Measurements from ENCODE around the gene NETO1. TPM values are rescaled to one million over a fixed set of nuclear protein-coding genes. Genes with fewer than 3 reads are reported as not detected.

NETO1 gene
- total and polyA plus RNA-seq, 5 donors: 0.57 to 1.9 (median 1.0) TPM

GRCh38 chr18:72819050-72819449, 48.7 kb downstream of the NETO1 start:
- no peak for ATAC-seq
- Histone ChIP-seq H3K4me3 (ENCODE audit: low read length) (no peak overlapping the region), H3K4me1 (ENCODE audit: control insufficient read depth, insufficient read depth, low read length) (no peaks in the 10 kb centered on the region), H3K9me3 (ENCODE audit: control insufficient read depth, low read length) (no peaks in the 10 kb centered on the region), H3K27me3 (ENCODE audit: control insufficient read depth, insufficient read depth) (no peaks in the 10 kb centered on the region), H3K27ac (ENCODE audit: low read length) (no peak overlapping the region)
- no peak for DNase-seq
- intact Hi-C loops (cut with DNase I): no loop called here

- DNase-seq: no peak
- WGBS: 82% methylated on average over 7 of the region's 7 CpGs
- Histone ChIP-seq H3K4me1 (ENCODE audit: control insufficient read depth, insufficient read depth, low read length) (no peaks in the 10 kb centered on the region), H3K27ac (ENCODE audit: low read length) (no peak overlapping the region), H3K9me3 (ENCODE audit: control insufficient read depth, low read length) (no peaks in the 10 kb centered on the region), H3K4me3 (ENCODE audit: low read length) (no peak overlapping the region), H3K27me3 (ENCODE audit: control insufficient read depth, insufficient read depth) (no peaks in the 10 kb centered on the region)
- no peak for ATAC-seq
- intact Hi-C loops (cut with DNase I): no loop called here
Observed at GRCh38 chr18:72811047-72811446, 56.7 kb downstream of the NETO1 start.

GRCh38 chr18:72808680-72809079, 59.1 kb downstream of the NETO1 start:
- Histone ChIP-seq H3K27ac (ENCODE audit: low read length) (no peak overlapping the region), H3K4me3 (ENCODE audit: low read length) (no peak overlapping the region), H3K27me3 (ENCODE audit: control insufficient read depth, insufficient read depth) (no peaks in the 10 kb centered on the region), H3K9me3 (ENCODE audit: control insufficient read depth, low read length) (no peaks in the 10 kb centered on the region), H3K4me1 (ENCODE audit: control insufficient read depth, insufficient read depth, low read length) (no peaks in the 10 kb centered on the region)
- intact Hi-C loops (cut with DNase I): no loop called here
- peak; percentile 17 to 69 (median 63) for DNase-seq
- WGBS: 56% methylated on average over 2 of the region's 2 CpGs
- peak; percentile 39 to 72 for ATAC-seq

DNA sequence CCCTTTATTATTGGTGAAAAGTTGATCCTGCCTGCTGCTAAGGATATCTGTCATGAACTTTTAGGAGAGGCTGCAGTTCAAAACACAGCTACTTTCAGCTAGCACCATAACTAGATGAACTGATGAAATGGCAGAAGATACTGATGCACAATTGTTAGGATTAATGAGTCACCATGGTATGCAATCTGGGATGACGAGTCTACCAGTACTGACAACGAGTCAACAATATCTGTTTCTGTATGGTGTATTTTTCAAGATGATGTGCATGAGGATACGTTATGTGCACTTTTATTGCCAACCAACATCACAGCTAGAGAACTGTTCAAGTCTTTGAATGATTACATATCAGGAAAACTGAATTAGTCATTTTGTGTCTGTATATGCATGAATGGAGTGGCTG, 68.7 kb downstream of the NETO1 start:
- H3K27ac ChIP-seq (ENCODE audit: low read length): no peak overlapping the region
- no peak overlapping the region for H3K4me3 ChIP-seq (ENCODE audit: low read length)
- H3K9me3 ChIP-seq (ENCODE audit: control insufficient read depth, low read length): no peaks in the 10 kb centered on the region
- intact Hi-C loops (cut with DNase I): no loop called here
- no peaks in the 10 kb centered on the region for H3K27me3 ChIP-seq (ENCODE audit: control insufficient read depth, insufficient read depth)
- ATAC-seq: no peak
- no peak for DNase-seq
- no peaks in the 10 kb centered on the region for H3K4me1 ChIP-seq (ENCODE audit: control insufficient read depth, insufficient read depth, low read length)
- WGBS: 77% methylated on average over 3 of the region's 3 CpGs

- no peak overlapping the region for H3K27ac ChIP-seq (ENCODE audit: low read length)
- 79% methylated on average over 9 of the region's 9 CpGs for WGBS
- no peaks in the 10 kb centered on the region for H3K9me3 ChIP-seq (ENCODE audit: control insufficient read depth, low read length)
- intact Hi-C loops (cut with DNase I): no loop called here
- H3K27me3 ChIP-seq (ENCODE audit: control insufficient read depth, insufficient read depth): no peaks in the 10 kb centered on the region
- DNase-seq: no peak
- no peak for ATAC-seq
- no peak overlapping the region for H3K4me3 ChIP-seq (ENCODE audit: low read length)
- H3K4me1 ChIP-seq (ENCODE audit: control insufficient read depth, insufficient read depth, low read length): no peaks in the 10 kb centered on the region
Observed at GRCh38 chr18:72783530-72783929, 84.3 kb downstream of the NETO1 start.

DNA sequence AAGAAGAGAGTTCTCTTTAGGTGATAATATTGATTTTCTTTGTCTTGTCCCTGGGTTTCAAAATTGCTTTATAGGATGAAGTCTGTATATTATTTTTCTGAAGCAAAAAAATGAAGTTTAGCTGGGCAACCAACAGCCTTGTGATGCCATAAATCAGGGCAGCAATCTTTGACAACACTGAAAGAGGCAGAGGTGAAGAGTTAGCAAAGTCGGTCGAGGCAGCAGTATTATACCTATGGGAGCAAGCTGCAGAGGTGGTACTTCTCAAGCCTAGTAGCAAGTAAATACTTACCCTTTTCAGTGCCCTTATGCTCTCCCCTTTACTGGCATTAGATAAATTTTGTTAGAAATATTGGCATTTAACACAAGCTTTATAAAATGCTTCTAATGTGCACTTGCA, 92.9 kb downstream of the NETO1 start:
- DNase-seq (no peak), ATAC-seq (no peak)
- Histone ChIP-seq H3K27ac (ENCODE audit: low read length) (no peak overlapping the region), H3K27me3 (ENCODE audit: control insufficient read depth, insufficient read depth) (no peaks in the 10 kb centered on the region), H3K4me3 (ENCODE audit: low read length) (no peak overlapping the region), H3K9me3 (ENCODE audit: control insufficient read depth, low read length) (no peaks in the 10 kb centered on the region), H3K4me1 (ENCODE audit: control insufficient read depth, insufficient read depth, low read length) (no peaks in the 10 kb centered on the region)
- intact Hi-C loops (cut with DNase I): no loop called here
- 88% methylated on average over 2 of the region's 2 CpGs for WGBS

DNA sequence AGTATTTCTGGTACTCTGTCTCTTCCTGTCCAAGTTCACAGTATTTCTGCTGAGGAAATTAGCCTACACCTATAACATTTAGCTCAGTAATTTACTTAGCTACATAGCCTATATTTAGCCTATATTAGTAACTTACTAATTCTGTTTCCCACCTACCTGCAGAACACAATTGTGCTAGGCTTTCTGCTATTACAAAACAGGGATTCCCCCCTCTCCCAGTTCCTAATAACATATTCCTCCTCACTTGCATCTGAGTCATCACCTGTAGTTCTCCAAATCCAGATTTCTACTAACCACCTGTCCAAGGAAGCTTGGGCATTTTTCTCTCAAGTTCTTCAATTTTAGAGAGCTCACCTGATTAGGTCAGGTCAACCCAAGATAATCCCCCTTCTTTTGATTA, 94.9 kb downstream of the NETO1 start:
- no peak for DNase-seq
- ATAC-seq: no peak
- intact Hi-C loops (cut with DNase I): no loop called here
- Histone ChIP-seq H3K4me3 (ENCODE audit: low read length) (no peak overlapping the region), H3K27ac (ENCODE audit: low read length) (no peak overlapping the region), H3K9me3 (ENCODE audit: control insufficient read depth, low read length) (no peaks in the 10 kb centered on the region), H3K4me1 (ENCODE audit: control insufficient read depth, insufficient read depth, low read length) (no peaks in the 10 kb centered on the region), H3K27me3 (ENCODE audit: control insufficient read depth, insufficient read depth) (no peaks in the 10 kb centered on the region)

DNA sequence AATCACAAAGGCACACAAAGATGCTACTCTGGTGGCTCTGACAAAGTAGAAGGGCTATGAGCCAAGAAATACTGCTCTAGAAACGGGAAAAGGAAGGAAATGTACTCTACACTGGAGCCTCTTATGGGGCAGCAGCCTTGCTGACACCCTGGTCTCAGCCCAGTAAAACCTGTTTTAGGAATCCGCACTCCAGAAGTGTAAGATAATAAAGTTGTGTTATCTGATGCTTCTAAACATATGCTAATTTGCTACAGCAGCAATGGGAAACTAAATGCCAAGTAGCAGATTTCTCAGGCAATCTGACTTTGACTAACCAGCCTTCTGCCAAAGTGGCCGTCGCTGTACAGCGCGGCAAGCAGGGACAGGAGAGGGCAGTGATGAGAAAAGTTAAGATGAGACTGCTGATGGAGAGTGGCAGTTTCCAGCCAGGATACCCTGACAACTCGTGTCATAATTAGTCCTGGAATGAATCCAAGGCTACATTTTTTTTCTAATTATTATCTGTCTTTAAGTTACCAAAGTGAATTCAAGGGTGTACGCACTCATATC, 99.0 kb downstream of the NETO1 start:
- Histone ChIP-seq H3K27ac (ENCODE audit: low read length) (no peak overlapping the region), H3K27me3 (ENCODE audit: control insufficient read depth, insufficient read depth) (no peaks in the 10 kb centered on the region), H3K4me3 (ENCODE audit: low read length) (no peak overlapping the region), H3K9me3 (ENCODE audit: control insufficient read depth, low read length) (no peaks in the 10 kb centered on the region), H3K4me1 (ENCODE audit: control insufficient read depth, insufficient read depth, low read length) (no peaks in the 10 kb centered on the region)
- intact Hi-C loops (cut with DNase I): loop anchor here in 3 of 4 donors (10.0 kb wide), 4 partner anchors 366 to 1346 kb away; no protein-coding TSS in a partner anchor
- no peak for ATAC-seq
- DNase-seq: peak in 1 of 3 donors; percentile 36
- 47% methylated on average over 8 of the region's 8 CpGs for WGBS

- Histone ChIP-seq H3K4me1 (ENCODE audit: control insufficient read depth, insufficient read depth, low read length) (no peaks in the 10 kb centered on the region), H3K27me3 (ENCODE audit: control insufficient read depth, insufficient read depth) (no peaks in the 10 kb centered on the region), H3K4me3 (ENCODE audit: low read length) (no peak overlapping the region), H3K9me3 (ENCODE audit: control insufficient read depth, low read length) (no peaks in the 10 kb centered on the region), H3K27ac (ENCODE audit: low read length) (no peak overlapping the region)
- DNase-seq (no peak), ATAC-seq (no peak)
- WGBS: 16% methylated on average over 5 of the region's 5 CpGs
- intact Hi-C loops (cut with DNase I): loop anchor here (5.0 to 10.0 kb wide), 5 partner anchors 372 to 1352 kb away; no protein-coding TSS in a partner anchor
Observed at GRCh38 chr18:72762515-72763122, 105.2 kb downstream of the NETO1 start.

- WGBS: 81% methylated on average over 4 of the region's 4 CpGs
- ATAC-seq: no peak
- no peaks in the 10 kb centered on the region for H3K4me1 ChIP-seq (ENCODE audit: control insufficient read depth, insufficient read depth, low read length)
Observed at GRCh38 chr18:72752220-72752619, 115.6 kb downstream of the NETO1 start.

DNA sequence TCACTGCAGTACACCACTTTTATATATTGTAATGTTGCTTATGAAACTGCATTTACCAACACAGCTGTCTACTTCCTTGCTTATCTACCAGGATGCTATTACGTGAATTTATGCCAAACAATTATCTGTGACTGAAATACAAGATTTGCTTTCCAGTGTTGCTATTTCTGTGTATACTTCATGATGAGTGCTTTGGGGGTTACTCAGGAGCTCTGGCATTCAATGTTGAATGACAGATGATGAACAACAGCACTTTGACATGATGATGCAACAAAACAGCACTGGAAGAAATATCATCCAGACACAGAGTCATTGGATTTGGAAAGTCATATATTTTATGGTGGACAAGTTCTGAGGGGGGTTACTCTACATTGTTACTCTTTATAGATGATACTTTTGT, 125.8 kb downstream of the NETO1 start:
- no peaks in the 10 kb centered on the region for H3K9me3 ChIP-seq (ENCODE audit: control insufficient read depth, low read length)
- intact Hi-C loops (cut with DNase I): no loop called here
- WGBS: 11% methylated on average over 1 of the region's 1 CpG
- H3K4me1 ChIP-seq (ENCODE audit: control insufficient read depth, insufficient read depth, low read length): no peaks in the 10 kb centered on the region
- DNase-seq (no peak), ATAC-seq (no peak)
- H3K27me3 ChIP-seq (ENCODE audit: control insufficient read depth, insufficient read depth): no peaks in the 10 kb centered on the region
- H3K4me3 ChIP-seq (ENCODE audit: low read length): no peak overlapping the region
- no peak overlapping the region for H3K27ac ChIP-seq (ENCODE audit: low read length)

More at GRCh38 chr18:72752220-72752619, 115.6 kb downstream of the NETO1 start:
- no peak for DNase-seq
- intact Hi-C loops (cut with DNase I): no loop called here
- Histone ChIP-seq H3K27ac (ENCODE audit: low read length) (no peak overlapping the region), H3K4me3 (ENCODE audit: low read length) (no peak overlapping the region), H3K27me3 (ENCODE audit: control insufficient read depth, insufficient read depth) (no peaks in the 10 kb centered on the region), H3K9me3 (ENCODE audit: control insufficient read depth, low read length) (no peaks in the 10 kb centered on the region)

DNA sequence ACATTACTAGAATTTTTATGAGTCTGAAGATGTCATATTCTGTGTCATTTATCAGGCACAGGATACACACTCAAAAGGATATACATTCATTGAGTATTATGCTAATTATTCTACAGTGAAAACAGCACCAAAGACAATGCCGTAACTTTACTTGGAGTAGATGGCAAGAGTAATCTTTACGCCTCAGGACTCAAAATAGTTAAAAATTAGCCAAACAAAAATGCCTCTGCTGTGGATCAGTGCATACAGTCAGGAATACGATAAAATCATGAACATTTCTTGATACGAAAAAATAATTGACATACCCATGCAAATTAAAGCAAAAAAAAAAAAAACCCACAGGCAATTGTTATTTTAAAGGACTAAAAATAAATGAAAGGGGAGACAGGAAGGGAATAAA, 129.7 kb downstream of the NETO1 start:
- 77% methylated on average over 4 of the region's 4 CpGs for WGBS
- no peaks in the 10 kb centered on the region for H3K27me3 ChIP-seq (ENCODE audit: control insufficient read depth, insufficient read depth)
- no peak for ATAC-seq
- H3K27ac ChIP-seq (ENCODE audit: low read length): no peak overlapping the region
- no peak overlapping the region for H3K4me3 ChIP-seq (ENCODE audit: low read length)
- no peak for DNase-seq
- H3K4me1 ChIP-seq (ENCODE audit: control insufficient read depth, insufficient read depth, low read length): no peaks in the 10 kb centered on the region
- no peaks in the 10 kb centered on the region for H3K9me3 ChIP-seq (ENCODE audit: control insufficient read depth, low read length)
- intact Hi-C loops (cut with DNase I): no loop called here

All from right cardiac atrium (tissue), 5 donors.